ELR (cell line): ENCODE measurements around the gene UBE2J2.
A peak's percentile ranks its signal among the peaks of the same experiment; 100 is the strongest.
"Not testable (repeated sequence)": the region's sequence is repeated elsewhere in the genome, so short reads cannot be mapped to it uniquely, and the experiment has no call there.

ENCODE experiments used
- DNase-seq: peaks from one replicate; pipeline ENCODE4 v3.0.0-alpha.2; 2015; ENCODE audit warnings: low read depth

Gene UBE2J2

GRCh38 chr1:1255611-1256010, 18.0 kb downstream of the UBE2J2 start:
- DNase-seq: no peak

DNA sequence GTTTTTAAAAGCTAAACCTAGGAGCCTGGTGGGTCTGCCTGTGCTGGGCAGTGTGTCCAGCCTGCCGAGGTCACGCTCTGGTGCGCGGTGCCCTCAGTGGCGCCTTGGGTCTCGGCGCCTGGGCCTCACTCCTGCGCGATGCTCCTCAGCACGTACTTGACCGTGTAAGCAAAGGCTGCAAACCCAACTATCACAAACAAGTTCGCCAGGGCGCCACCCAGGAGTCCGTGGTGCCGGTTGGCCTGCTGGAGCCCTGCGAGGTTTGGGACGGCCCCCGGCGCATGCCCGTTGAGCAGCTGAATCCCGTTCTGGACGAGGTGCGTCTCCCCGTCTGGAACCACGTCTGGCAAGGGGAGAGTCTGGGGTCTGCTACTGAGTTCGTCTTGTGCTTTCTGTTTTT, 18.6 kb downstream of the UBE2J2 start:
- DNase-seq: no peak

DNA sequence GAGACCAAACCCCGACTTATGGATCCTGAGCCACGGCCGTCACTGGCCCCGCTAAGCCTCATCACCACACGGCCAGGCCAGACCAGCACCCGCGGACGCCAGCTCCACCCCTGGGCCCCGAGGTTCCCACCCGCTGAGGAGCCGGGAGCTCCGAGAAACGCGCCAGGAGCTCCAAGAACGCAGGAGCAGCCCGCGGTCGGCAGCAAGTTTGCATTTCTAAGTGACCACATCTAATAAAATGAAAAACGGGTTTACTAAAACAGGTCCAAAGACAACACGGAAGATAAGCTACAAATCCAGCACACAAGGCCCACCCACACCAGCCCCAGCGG, 19.0 kb downstream of the UBE2J2 start:
- DNase-seq: no peak

- DNase-seq: no peak
Observed at GRCh38 chr1:1253972-1254666, 19.5 kb downstream of the UBE2J2 start.

- no peak for DNase-seq
Observed at GRCh38 chr1:1253314-1253713, 20.3 kb downstream of the UBE2J2 start.

DNA sequence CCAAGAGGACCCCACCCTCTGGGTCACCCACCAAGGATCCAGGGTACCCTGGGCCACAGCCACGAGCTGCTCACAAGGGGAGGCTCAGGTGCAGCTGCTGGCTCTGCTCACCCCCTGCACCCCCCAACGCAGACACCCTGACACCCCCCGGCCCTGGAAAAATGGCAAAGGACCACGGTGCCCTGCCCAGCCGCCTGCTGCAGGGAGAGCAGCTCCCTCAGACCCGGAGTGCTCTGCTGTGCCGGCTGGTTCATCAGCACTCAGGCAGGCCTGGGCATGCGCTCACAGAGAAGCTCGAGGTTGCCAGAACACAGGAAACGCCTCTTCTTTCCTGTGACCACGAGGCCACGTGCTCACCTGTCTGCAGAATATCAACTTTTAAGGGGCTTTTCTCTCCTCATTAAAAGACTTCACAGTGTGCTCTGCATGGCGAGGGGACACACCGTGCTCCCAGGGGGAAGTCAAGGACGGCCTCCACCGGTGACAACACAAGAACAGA, 22.8 kb downstream of the UBE2J2 start:
- no peak for DNase-seq

DNA sequence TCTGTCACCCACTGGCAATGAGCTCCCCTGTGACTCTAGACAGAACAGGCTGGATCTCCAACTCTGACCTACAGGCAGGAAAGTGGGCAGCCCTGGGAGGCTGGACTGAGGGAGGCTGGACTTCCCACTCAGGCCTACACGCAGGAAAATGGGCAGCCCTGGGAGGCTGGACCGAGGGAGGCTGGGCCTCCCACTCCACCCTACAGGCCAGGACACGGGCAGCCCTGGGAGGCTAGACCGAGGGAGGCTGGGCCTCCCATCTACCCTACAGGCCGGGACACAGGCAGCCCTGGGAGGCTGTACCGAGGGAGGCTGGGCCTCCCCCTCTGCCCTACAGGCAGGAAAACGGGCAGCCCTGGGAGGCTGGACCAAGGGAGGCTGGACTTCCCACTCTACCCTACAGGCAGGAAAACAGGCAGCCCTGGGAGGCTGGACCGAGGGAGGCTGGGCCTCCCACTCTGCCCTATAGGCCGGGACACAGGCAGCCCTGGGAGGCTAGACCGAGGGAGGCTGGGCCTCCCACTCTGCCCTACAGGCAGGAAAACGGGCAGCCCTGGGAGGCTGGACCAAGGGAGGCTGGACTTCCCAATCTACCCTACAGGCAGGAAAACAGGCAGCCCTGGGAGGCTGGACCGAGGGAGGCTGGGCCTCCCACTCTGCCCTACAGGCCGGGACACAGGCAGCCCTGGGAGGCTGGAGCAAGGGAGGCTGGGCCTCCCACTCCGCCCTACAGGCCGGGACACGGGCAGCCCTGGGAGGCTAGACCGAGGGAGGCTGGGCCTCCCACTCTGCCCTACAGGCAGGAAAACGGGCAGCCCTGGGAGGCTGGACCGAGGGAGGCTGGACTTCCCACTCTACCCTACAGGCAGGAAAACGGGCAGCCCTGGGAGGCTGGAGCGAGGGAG, 25.4 kb downstream of the UBE2J2 start:
- DNase-seq: not testable (repeated sequence)

DNA sequence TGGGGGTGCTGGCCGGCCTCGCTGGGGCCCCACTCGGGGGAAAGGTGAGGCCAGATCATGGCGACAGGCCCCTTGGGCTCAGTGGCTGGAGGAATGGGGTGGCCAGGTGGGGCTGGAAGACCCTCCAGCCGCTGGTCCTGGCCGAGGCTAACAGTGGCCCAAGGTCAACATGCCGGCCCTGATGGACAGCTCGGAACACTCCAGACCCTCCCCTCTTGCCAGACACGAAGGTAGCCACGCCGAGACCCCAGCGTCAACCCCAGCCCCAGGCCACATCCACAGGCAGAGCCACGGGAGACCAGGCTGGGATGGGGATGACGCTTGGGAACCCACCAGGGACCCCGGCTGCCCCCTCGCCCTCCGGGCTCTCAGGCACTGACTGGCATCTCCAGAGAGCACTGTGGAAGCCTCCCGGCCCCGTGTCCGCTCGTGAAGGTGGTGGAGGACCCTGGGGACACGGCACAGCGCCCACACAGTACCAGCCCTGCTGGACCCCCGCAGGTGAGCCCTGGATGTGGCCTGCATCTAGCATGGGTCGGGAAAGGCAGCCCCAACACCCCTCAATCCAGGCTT, 26.2 kb downstream of the UBE2J2 start:
- no peak for DNase-seq

DNA sequence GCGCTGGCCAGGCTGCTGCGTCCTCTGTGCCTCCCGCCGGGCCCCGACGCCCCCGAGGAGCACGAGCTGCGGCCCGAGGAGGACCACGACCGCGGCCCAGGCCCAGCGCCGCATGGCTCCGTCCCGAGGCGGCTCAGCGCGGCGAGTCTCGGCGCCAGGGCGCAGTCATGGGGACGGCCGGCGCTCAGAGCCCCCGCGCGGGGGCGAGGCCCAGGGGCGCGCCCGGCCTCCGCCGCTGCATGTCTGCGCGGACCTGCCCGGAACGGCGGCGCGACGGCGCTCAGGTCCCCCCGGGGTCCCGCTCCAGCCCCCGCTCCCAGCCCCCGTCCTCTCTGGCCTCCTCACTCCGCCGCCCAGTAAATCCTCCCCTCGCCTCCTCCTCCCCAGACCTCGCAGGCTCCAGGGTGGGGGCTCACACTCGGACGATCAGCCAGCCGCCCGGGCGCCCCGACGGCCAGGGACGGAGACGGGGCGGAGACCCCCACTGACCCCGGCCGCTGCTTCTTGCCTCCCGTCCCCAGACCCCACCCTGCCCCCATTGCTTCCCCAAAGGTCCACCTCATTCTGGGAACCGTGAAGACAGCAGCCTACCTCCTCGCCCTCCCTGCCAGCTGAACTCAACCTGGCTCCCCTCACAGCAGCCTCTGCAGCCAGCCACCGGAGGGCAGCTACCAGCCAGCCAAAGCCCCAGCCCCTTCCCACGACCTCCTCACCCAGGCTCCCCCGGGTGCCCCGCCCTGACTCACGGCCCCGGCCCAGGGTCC, 26.9 kb downstream of the UBE2J2 start, which contains the start of gene C1QTNF12:
Gene C1QTNF12, minus strand, starts transcription at position 146 of the 764 bp plus-strand sequence. Its CDS starts 32 bp downstream, at position 114.
- DNase-seq: no peak

DNA sequence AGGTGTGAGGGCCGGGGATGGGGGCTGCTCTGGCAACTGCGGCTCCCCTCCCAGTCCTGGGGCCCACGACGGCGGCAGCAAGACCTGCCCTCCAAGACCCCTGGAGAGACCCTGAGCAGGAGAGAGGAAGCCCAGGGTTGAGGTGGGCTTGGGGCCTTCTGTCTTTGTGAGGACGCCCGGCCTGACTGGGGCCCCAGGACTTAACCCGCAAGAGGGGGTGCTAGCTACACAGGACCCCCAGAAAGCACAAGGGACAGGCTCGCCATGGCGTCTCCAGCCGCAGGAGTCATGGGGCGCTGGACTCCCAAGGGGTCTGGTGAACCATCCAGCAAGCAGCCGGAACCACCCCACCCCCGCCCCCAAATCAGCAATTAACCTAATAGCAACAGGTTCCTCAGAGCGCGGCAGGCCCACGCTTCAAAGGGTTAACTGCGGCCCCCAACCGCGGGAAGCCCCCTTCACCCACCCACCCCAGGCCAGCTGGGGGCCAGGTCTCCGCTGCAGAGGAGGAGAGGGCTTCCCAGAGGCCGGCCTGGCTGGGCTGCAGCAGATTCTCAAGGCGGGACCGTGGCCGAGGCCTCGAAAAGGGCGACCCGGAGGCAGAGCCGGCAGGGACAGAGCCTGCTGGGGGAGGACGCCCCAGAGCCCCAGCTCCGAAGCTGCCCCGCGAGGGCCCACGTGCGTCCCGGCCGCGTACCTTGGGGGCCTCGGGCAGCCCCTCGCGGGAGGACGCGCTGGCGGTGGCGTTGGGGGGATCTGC, 27.7 kb downstream of the UBE2J2 start:
- DNase-seq: no peak

DNA sequence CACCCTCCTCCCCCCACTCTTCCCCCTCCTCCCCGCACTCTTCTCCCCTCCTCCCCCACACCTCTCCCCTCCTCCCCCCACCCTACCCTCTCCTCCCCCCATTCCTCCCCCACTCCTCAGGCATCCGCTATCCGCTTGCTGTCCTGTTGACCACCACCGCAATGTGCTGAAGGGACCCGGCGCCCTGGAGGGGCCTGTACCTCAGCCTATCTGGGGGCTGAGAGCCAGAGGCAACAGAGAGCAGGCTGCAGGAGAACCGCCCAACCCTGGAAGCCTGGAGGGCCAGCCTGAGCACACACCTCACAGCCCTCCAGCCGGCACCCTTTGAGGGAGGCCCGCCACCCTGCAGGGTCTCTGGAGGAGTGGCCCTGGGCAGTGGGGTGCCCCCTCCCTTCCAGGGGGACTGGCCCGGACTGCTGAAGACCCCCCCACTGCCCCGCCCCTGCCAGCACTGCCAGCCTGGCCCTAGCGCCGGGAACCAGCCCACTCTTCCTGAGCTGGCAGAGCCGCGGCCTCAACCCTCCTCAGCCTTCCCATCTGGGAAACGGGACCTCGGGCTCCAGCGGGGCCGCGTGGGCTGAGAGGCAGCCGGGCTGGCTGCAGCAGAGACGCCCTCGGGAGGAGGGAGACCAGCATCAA, 28.4 kb downstream of the UBE2J2 start:
- DNase-seq: no peak

DNA sequence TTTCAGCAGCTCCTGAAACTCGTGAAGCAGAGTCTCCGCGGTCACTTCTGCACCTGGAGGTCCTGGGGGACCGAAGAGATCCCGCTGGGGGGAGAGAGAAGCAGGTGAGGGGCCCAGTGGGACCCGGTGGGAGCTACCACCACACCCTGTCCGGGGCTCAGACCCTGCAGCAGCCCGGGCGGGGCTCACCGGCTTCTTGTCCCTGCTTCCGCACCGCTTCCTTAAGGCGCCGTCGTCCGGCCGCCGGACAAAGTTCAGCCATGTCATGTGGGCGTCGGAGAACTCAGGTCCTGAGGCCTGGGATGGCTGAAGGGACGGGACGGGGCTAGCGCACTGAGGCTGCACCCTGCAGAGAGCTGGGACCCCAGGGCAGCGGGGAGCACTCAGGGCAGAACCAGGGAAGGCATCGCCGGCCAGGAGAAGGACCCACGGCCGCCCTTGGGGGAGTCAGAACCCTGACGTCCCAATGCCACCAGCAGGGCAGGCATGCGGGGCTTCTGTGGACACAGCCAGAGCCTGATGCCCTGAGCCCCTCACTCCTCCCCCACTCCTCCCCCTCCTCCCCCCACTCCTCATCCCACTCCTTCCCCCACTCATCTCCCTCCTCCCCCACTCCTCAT, 29.4 kb downstream of the UBE2J2 start:
- no peak for DNase-seq

- no peak for DNase-seq
Observed at GRCh38 chr1:1243807-1244191, 29.9 kb downstream of the UBE2J2 start.

DNA sequence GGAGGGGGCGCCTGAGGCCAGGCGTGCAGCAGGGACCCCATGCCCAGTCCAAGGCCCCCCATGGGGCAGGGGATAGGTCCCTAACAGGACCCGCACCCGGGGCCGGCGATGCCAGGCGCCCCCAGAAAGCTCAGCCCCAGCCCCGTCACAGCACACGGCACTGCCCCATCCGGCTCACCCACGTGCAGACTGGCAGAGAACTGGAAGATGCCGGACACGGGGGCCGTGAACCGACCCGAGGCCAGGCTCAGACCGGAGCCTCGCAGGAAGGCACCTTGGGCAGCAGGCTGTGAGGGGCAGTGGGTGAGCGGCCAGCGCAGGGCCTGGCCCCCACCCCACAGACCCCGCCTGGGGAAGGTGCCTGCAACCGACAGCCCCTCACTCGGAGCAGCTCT, 30.4 kb downstream of the UBE2J2 start:
- DNase-seq: no peak

DNA sequence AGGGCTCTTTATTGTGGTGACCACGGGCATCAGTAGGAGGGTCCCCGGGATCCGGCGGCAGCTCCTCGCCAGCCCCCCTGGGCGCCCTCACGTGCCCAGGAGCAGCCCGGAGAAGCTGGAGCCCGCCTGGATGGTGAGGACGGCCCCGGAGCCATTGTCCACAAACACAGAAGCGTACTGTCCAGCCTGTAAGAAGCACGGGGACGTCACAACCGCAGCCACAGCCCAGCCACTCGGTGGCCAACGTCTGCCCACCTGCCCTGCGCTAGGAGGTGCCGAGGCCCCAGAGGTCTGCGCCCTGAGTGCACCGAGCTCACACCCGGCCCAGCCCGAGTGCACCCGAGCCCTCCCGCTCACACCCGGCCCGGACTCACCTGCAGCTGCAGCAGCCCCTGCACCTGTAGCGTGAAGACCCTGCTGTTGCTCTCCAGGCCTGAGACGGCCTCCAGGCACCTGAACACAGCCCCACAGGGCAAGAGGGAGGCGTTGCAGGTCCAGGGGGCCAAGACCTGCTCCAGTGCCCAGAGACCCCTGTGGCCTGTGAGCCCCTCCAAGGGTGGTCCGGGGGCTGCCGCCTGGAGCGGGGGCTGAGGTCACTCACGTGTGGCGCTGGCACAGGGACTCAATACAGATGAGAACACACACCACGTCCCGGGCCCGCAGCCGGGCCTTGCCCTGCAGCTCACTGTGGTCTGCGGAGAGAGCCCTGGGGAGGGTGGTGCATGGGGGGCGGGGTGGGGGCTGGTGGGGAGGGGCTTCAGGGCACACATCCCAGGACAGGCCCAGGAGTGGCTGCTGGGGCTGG, 31.0 kb downstream of the UBE2J2 start:
- DNase-seq: no peak

DNA sequence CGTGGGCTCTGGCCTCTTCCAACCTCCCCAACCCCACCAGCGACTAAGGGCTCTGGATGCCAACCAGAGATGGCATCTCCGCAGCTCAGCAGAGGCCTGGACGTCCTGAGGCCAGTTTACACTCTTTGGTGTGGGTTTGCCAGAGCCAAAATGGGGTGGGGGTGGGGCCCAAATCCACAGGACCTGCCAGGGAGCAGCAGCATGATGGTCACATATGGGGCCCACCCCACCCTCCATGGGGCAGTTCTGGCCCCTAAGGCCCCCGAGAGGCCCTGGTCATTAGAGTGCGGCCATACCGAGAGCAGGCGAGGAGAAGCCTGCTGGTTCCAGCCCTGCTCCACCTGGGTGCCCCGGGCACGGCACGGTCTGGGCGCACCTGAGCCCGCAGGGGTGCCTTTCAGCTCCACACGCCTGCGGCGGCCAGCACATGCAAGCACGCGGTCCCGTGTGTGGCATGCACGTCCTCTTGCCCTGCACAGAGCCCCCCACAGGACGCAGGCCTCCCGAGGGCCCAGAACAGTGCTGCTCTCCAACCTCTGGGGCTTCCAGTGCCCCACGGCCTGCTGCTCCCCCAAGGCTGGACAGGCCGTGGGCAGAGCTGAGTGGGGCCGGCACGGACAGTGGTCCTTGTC, 31.9 kb downstream of the UBE2J2 start:
- DNase-seq: no peak

DNA sequence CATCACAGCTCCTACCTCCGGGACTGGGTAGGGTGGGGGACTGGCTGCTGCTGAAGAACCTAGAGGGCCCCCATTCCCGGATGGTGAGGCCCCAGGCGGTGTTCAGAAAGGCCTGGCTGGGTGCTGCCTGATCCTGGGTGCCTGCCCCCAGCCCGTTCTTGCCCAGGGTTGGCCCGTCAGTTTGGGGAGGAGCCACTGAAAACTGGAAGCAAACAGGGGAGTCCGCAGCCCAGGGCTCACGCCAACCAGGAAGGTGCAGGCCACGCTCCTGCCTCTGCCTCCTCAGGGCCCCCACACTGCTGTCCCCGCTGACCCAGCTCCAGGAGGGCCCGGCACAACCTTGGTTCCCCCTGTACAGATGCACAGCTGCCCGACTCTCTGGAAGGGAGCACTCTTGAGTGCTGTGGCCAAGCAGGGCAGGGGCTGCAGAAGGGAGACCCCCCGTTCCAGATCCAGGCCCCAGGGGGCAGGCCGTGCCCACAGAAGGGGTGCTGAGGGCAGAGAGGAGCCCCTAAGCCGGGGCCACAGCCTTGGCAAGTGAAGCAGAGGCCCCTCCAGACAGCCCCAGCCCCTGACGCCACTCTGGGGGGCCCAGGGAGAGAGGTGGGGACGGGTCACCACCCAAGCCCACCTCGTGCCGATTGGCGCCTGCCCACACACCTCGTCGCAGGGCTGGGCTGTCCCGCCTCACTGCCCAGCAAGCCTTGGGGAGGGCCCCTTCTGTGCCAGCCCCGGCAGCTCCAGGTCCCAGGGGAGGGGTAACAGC, 32.6 kb downstream of the UBE2J2 start:
- DNase-seq: peak; percentile 20

DNA sequence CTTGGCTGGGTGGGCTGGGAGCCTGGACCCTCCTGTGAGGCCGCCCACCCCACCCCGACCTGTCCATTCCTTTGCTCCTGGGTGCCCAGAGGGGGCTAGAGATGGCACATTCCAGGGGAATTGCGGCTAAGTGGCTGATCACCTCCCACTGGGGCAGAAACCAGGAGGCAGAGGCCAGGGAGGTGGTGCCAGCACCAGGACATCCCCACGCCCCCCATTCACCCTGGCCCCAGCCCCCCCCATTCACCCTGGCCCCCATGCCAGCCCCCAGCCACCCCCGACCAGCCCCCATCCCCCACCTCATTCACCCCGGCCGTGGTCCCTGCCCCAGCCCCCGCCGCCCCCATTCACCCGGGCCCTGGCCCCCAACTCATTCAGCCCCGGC, 33.3 kb downstream of the UBE2J2 start:
- DNase-seq: no peak
